Epithelial cell of proximal tubule (primary cell): ENCODE measurements around the gene LSM7. TPM values are rescaled to one million over a fixed set of nuclear protein-coding genes. Genes with fewer than 3 reads are reported as not detected.

Source experiments
- DNase-seq: peaks from one replicate; pipeline ENCODE4 v3.0.0-alpha.2; 2011; ENCODE audit warnings: low read depth
- H3K4me3 ChIP-seq: 2 replicates; pipeline ENCODE4 v1.5.1; 2011; ENCODE audit warnings: low read depth, mild to moderate bottlenecking, low read length
- total RNA-seq: library from RNA; depleted of rRNA; stranded (reverse); fragments of >200 nt; gene quantifications from 2 replicates; pipeline ENCODE4 v1.2.3, GENCODE V29; 2015
- TF ChIP-seq, protein P1 (sequence below): conservative IDR thresholded peaks from 2 replicates; pipeline ENCODE4 v1.5.1; 2012; ENCODE audit warnings: low read depth, mild to moderate bottlenecking, low read length

Gene LSM7
- total RNA-seq, 1 donor from 2014 or later: 352 TPM

GRCh38 chr19:2359992-2360685 lies 31.8 kb upstream of the LSM7 start, which contains the start of gene TMPRSS9:
Gene TMPRSS9 (plus strand): TSS chr19:2360265. CDS start chr19:2389786, 29,521 bp downstream.
- TF ChIP-seq, protein P1, sequence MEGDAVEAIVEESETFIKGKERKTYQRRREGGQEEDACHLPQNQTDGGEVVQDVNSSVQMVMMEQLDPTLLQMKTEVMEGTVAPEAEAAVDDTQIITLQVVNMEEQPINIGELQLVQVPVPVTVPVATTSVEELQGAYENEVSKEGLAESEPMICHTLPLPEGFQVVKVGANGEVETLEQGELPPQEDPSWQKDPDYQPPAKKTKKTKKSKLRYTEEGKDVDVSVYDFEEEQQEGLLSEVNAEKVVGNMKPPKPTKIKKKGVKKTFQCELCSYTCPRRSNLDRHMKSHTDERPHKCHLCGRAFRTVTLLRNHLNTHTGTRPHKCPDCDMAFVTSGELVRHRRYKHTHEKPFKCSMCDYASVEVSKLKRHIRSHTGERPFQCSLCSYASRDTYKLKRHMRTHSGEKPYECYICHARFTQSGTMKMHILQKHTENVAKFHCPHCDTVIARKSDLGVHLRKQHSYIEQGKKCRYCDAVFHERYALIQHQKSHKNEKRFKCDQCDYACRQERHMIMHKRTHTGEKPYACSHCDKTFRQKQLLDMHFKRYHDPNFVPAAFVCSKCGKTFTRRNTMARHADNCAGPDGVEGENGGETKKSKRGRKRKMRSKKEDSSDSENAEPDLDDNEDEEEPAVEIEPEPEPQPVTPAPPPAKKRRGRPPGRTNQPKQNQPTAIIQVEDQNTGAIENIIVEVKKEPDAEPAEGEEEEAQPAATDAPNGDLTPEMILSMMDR: no peak
- no peak within 1 kb of the TSS for H3K4me3 ChIP-seq
- DNase-seq: no peak

GRCh38 chr19:2358548-2359173 lies 30.3 kb upstream of the LSM7 start:
- no peak overlapping the region for H3K4me3 ChIP-seq
- TF ChIP-seq, protein P1: no peak
- no peak for DNase-seq

- H3K4me3 ChIP-seq: no peak overlapping the region
- DNase-seq: no peak
- TF ChIP-seq, protein P1: no peak
Observed at GRCh38 chr19:2357279-2358206, 29.2 kb upstream of the LSM7 start.

GRCh38 chr19:2356036-2356646 lies 27.8 kb upstream of the LSM7 start:
- DNase-seq: no peak
- TF ChIP-seq, protein P1: no peak
- H3K4me3 ChIP-seq: no peak overlapping the region

GRCh38 chr19:2355168-2356035 lies 27.0 kb upstream of the LSM7 start:
- TF ChIP-seq, protein P1: no peak
- no peak for DNase-seq
- H3K4me3 ChIP-seq: no peak overlapping the region

DNA sequence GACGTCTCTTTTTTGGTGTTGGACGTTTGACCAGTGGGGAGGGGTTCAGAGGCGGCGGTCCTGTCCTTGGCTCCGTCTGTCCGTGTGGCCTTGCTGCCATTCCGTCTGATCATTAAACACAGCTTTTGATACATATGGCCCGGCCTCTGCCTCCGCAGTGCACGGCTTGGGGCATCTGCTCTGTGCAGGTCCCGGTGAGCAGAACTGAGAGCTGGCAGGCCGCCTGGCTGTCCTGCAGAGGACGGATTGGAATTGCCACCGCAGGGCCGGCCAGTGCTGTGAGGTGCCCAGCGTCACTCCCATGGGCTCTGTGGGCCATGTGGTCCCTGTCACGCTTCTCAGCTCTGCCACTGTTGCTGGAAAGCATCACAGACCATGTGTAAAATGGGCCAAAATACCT lies 26.3 kb upstream of the LSM7 start:
- TF ChIP-seq, protein P1: no peak

More for the DNA sequence above, 26.3 kb upstream of the LSM7 start:
- no peak overlapping the region for H3K4me3 ChIP-seq
- DNase-seq: no peak
